K562 (cell line): Measurements from ENCODE around the gene SART1. TPM values are rescaled to one million over a fixed set of nuclear protein-coding genes. Genes with fewer than 3 reads are reported as not detected.

Experiments used
- CBX8 ChIP-seq: fragments of 200-600 bp; sonication (generic); IDR thresholded peaks from 2 replicates; pipeline ENCODE4 v1.6.1; 2012; ENCODE audit warnings: borderline replicate concordance, mixed run types, low read depth, mild to moderate bottlenecking, moderate library complexity, mixed read lengths, low read length, control low read depth, inconsistent platforms; ENCODE audit not compliant: poor library complexity, severe bottlenecking; ENCODE audit errors: extremely low read depth
- ETV5 ChIP-seq: sonication (generic); formaldehyde crosslinking; IDR thresholded peaks from 2 replicates; pipeline ENCODE4 v1.4.0; 2020; ENCODE audit warnings: low read depth, mild to moderate bottlenecking, missing genetic modification reagents
- EZH2 ChIP-seq: IDR thresholded peaks from 2 replicates; pipeline ENCODE4 v1.6.1; 2012; ENCODE audit warnings: low read depth, mild to moderate bottlenecking, inconsistent platforms, low read length, borderline replicate concordance
- HNRNPH1 ChIP-seq: fragments of 200-400 bp; formaldehyde crosslinking; optimal IDR thresholded peaks from 2 replicates; pipeline ENCODE3; 2017; ENCODE audit warnings: low read depth, mild to moderate bottlenecking, low read length, moderate library complexity
- HNRNPL ChIP-seq: fragments of 200-400 bp; formaldehyde crosslinking; IDR thresholded peaks from 2 replicates; pipeline ENCODE4 v1.6.1; 2017; ENCODE audit warnings: low read depth, mild to moderate bottlenecking, low read length
- KLF1 ChIP-seq: fragments of 450-650 bp; IDR thresholded peaks from 2 replicates; pipeline ENCODE4 v1.6.1; 2016; ENCODE audit warnings: missing genetic modification characterization, missing compliant biosample characterization
- MCM5 ChIP-seq: fragments of 450-650 bp; IDR thresholded peaks from 2 replicates; pipeline ENCODE4 v1.6.1; 2016; ENCODE audit warnings: low read depth
- MYC ChIP-seq, 2 experiments: fragments of 250-450 bp in 1 of 2; sonication (Bioruptor Pico) in 1 of 2; IDR thresholded peaks; 2 replicates each; pipeline versions ENCODE4 v1.5.1 to v1.6.1; 2012 to 2021; ENCODE audit warnings: low read depth in 2 of 2, borderline replicate concordance in 1 of 2, improper control_type of control experiment in 1 of 2, low read length in 1 of 2, mild to moderate bottlenecking in 1 of 2, moderate library complexity in 1 of 2
- NFRKB ChIP-seq: fragments of 450-650 bp; IDR thresholded peaks from 2 replicates; pipeline ENCODE4 v1.6.1; 2016; ENCODE audit warnings: low read depth
- NONO ChIP-seq, 2 experiments: fragments of 200-400 bp in 1 of 2; fragments of 450-650 bp in 1 of 2; formaldehyde crosslinking in 1 of 2; IDR thresholded peaks; 2 replicates each; pipeline ENCODE4 v1.6.1; 2017; ENCODE audit warnings: low read depth in 2 of 2, mild to moderate bottlenecking in 2 of 2, moderate library complexity in 2 of 2, low read length in 1 of 2
- PHF20 ChIP-seq: fragments of 450-650 bp; IDR thresholded peaks from 2 replicates; pipeline ENCODE4 v1.6.1; 2018; ENCODE audit not compliant: partially characterized antibody
- PHF21A ChIP-seq: fragments of 450-650 bp; IDR thresholded peaks from 2 replicates; pipeline ENCODE4 v1.6.1; 2017; ENCODE audit warnings: low read depth, borderline replicate concordance
- PHTF2 ChIP-seq: fragments of 250-450 bp; sonication (Bioruptor Pico); IDR thresholded peaks from 2 replicates; pipeline ENCODE4 v1.5.0; 2021; ENCODE audit warnings: mild to moderate bottlenecking
- POLR2H ChIP-seq: IDR thresholded peaks from 2 replicates; pipeline ENCODE4 v1.6.1; 2016; ENCODE audit warnings: missing genetic modification characterization, low read depth, mild to moderate bottlenecking, control low read depth, missing compliant biosample characterization, moderate library complexity
- PYGO2 ChIP-seq: fragments of 450-650 bp; IDR thresholded peaks from 2 replicates; pipeline ENCODE4 v1.6.1; 2016; ENCODE audit warnings: mild to moderate bottlenecking, missing genetic modification characterization, moderate library complexity, missing compliant biosample characterization
- RBM39 ChIP-seq: fragments of 200-400 bp; formaldehyde crosslinking; optimal IDR thresholded peaks from 2 replicates; pipeline ENCODE3; 2018; ENCODE audit warnings: low read depth, low read length
- SIX5 ChIP-seq, 2 experiments: IDR thresholded peaks; 2 replicates each; pipeline ENCODE4 v1.6.1; 2011; ENCODE audit warnings: low read length in 2 of 2, borderline replicate concordance in 1 of 2, low read depth in 1 of 2, mild to moderate bottlenecking in 1 of 2, moderate library complexity in 1 of 2; ENCODE audit not compliant: insufficient read depth in 1 of 2
- TAF15 ChIP-seq: fragments of 200-400 bp; formaldehyde crosslinking; IDR thresholded peaks from 2 replicates; pipeline ENCODE4 v1.6.1; 2017; ENCODE audit warnings: mild to moderate bottlenecking, low read depth, low read length, moderate library complexity
- TCFL5 ChIP-seq: fragments of 250-450 bp; sonication (Bioruptor Pico); conservative IDR thresholded peaks from 2 replicates; pipeline ENCODE4 v1.6.1; 2021; ENCODE audit warnings: mild to moderate bottlenecking, moderate library complexity, matching md5 sums
- TEAD2 ChIP-seq: fragments of 450-650 bp; IDR thresholded peaks from 2 replicates; pipeline ENCODE4 v1.6.1; 2016; ENCODE audit warnings: missing genetic modification characterization, control low read depth, missing compliant biosample characterization
- WHSC1 ChIP-seq: IDR thresholded peaks from one replicate; pipeline ENCODE4 v1.6.1; 2012; ENCODE audit warnings: low read length, control low read depth, inconsistent platforms
- YBX1 ChIP-seq: fragments of 450-650 bp; IDR thresholded peaks from 2 replicates; pipeline ENCODE4 v1.7.1; 2016; ENCODE audit warnings: mild to moderate bottlenecking
- ZNF431 ChIP-seq: sonication (generic); formaldehyde crosslinking; IDR thresholded peaks from 2 replicates; pipeline ENCODE4 v1.8.0; 2022; ENCODE audit warnings: mild to moderate bottlenecking, missing genetic modification reagents
- ZNF583 ChIP-seq: fragments of 250-450 bp; sonication (Bioruptor Pico); IDR thresholded peaks from 2 replicates; pipeline ENCODE4 v1.4.0; 2020
- polyA plus RNA-seq, 8 experiments: library from polyadenylated mRNA; depleted of rRNA in 4 of 8; stranded (reverse) in 5 of 8; unstranded in 3 of 8; fragments of >200 nt; fragmentation: Nextera tagmentation in 2 of 8; fragmentation: Illumina TruSeq in 1 of 8; extraction: Ambion mirVana in 2 of 8; extraction: Trizol in 1 of 8; gene quantifications; 2 replicates each; pipeline versions ENCODE4 v1.2.1 to v1.2.3, GENCODE V29; 2011 to 2014; ENCODE audit warnings: inconsistent platforms in 1 of 8, missing spikeins in 1 of 8
- total RNA-seq, 7 experiments: library from RNA; depleted of rRNA in 6 of 7; stranded (reverse); fragments of >200 nt in 6 of 7; fragmentation: Illumina TruSeq in 2 of 7; extraction: Trizol in 2 of 7; gene quantifications; 2 replicates each; pipeline versions ENCODE4 v1.2.1 to v1.2.3, GENCODE V29; 2011 to 2021; ENCODE audit warnings: low replicate concordance in 1 of 7
- TF ChIP-seq, protein P1 (sequence below), 2 experiments: IDR thresholded peaks; 2 replicates each; pipeline ENCODE4 v1.6.1; 2012; ENCODE audit warnings: improper control_type of control experiment in 2 of 2, low read depth in 2 of 2, low read length in 2 of 2, borderline replicate concordance in 1 of 2

The SART1 gene
- total and polyA plus RNA-seq, 9 of the 15 experiments (the other 6 are each of a cell fraction or from before 2014, with no cell fraction given), result 4.8 to 84.1 (median 31.7) TPM

DNA sequence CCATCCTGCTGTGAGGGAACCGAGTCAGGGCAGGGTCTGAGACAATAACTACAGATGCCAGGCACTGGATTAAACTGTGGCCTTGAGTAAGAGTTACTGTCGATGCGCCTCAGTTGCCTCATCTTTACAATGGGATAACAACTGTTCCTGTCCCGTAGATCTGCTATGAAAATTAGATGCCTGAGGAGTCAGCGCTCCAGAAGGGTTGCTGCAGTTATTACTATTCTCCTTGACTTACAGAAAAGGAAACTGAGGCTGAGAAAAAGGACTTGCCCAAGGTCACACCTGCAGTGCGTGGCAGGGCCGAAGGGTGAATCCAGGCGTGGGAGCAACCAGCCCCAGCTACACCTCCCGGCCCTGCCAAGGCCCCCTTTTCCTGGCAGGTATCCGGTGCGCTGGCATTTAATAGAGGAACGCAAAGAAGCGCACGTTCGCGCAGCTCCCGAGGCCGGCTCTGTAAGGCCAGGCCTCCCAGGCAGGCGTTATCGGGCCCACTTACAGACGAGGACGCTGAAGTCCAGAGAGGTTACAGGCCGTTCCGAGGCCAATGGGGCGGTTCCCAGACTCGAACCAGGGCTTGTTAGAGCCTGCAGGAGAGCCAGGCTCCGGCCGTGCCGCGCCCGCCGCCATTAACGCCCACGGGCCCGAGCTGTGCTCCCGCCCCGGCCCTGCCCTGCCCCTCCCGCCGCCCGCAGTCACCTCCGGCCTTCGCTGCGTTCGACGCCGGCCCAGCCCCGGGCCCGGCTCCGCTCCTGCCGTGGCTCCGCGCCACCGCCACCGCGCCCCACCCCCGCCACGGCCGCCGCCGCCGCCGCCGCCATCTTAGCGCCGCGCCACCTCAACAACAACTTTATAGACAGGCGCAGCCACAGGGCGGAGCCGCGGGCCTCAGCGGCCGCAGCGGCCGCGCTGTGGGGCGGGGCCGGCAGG is 43.1 kb upstream of the SART1 start, which contains the start of gene C11orf68 (continued):
- TF ChIP-seq HNRNPH1, result no peak
- no peak for TF ChIP-seq ETV5 (CRISPR knock-in tag)
- no peak; the same call in 1 of the 2 replicates for TF ChIP-seq ZNF431 (CRISPR knock-in tag)
- TF ChIP-seq MCM5, result no peak
- TF ChIP-seq RBM39, result no peak
- no peak for TF ChIP-seq YBX1
- no peak for TF ChIP-seq SIX5 (IDR thresholded peaks at IDR 0.05; ENCODE audit: borderline replicate concordance in 1 of 2, insufficient read depth in 1 of 2, low read depth in 1 of 2, low read length in 2 of 2)
- TF ChIP-seq, protein P1, sequence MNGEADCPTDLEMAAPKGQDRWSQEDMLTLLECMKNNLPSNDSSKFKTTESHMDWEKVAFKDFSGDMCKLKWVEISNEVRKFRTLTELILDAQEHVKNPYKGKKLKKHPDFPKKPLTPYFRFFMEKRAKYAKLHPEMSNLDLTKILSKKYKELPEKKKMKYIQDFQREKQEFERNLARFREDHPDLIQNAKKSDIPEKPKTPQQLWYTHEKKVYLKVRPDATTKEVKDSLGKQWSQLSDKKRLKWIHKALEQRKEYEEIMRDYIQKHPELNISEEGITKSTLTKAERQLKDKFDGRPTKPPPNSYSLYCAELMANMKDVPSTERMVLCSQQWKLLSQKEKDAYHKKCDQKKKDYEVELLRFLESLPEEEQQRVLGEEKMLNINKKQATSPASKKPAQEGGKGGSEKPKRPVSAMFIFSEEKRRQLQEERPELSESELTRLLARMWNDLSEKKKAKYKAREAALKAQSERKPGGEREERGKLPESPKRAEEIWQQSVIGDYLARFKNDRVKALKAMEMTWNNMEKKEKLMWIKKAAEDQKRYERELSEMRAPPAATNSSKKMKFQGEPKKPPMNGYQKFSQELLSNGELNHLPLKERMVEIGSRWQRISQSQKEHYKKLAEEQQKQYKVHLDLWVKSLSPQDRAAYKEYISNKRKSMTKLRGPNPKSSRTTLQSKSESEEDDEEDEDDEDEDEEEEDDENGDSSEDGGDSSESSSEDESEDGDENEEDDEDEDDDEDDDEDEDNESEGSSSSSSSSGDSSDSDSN (IDR thresholded peaks at IDR 0.05; ENCODE audit: borderline replicate concordance in 1 of 2, low read depth in 2 of 2, low read length in 2 of 2), result no peak
- TF ChIP-seq PYGO2 (tag), result no peak
- TF ChIP-seq ZNF583 (CRISPR knock-in tag), result no peak
- TF ChIP-seq HNRNPL, result no peak
- no peak for TF ChIP-seq PHF20
- no peak for TF ChIP-seq TCFL5 (CRISPR knock-in tag)
- peak; percentile 86 for TF ChIP-seq POLR2H
- no peak for TF ChIP-seq TAF15
- TF ChIP-seq CBX8, result no peak
- TF ChIP-seq NFRKB, result peak; percentile 45
- TF ChIP-seq WHSC1, result no peak
- no peak for TF ChIP-seq TEAD2 (tag)
- TF ChIP-seq EZH2, result no peak
- no peak for TF ChIP-seq PHTF2
- TF ChIP-seq MYC (IDR thresholded peaks at IDR 0.05; ENCODE audit: low read depth, low read length), result no peak
- TF ChIP-seq MYC (CRISPR knock-in tag; IDR thresholded peaks at IDR 0.05; ENCODE audit: borderline replicate concordance, low read depth), result no peak
- no peak for TF ChIP-seq KLF1 (tag)
- no peak for TF ChIP-seq PHF21A
- peak in 1 of 2 experiments; percentile 74; a peak in 2 of 4 replicates for TF ChIP-seq NONO (IDR thresholded peaks at IDR 0.05; ENCODE audit: low read depth in 2 of 2, low read length in 1 of 2)
